ENCODE results near the gene SORCS2. TPM values are rescaled to one million over a fixed set of nuclear protein-coding genes. Genes with fewer than 3 reads are reported as not detected.
A peak's percentile ranks its signal among the peaks of the same experiment; 100 is the strongest.

Gene SORCS2
- polyA plus RNA-seq, 3 donors = 0.46 to 0.55 TPM; not detected in 1

DNA sequence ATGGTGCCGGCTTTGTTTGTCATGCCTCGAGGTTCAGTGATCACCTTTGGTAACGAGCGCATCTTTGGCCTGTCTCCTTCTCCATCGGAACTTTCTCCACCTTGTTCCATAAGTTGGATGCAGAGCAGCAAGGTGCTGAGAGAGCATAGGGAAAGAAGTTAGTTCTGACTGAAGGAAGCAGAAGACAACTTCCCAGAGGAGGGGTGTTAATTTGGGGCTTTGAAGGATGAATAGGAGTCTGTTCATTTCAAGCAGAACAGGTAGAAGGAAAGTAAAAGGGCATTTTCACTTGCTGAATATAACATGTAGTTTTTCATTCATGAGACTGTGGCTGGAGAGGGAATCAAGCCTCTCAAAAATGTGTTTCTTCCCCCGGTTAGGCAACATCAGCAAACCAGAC lies 474.4 kb downstream of the SORCS2 start:
- Histone ChIP-seq H3K9ac (ENCODE audit: insufficient read depth, low read length, poor library complexity, severe bottlenecking) (no peak overlapping the region), H3K9me3 (replicated peaks in 1 of 2; ENCODE audit: control insufficient read depth in 1 of 2, insufficient read depth in 1 of 2, low read length in 2 of 2) (no peaks in the 10 kb centered on the region), H4K20me1 (ENCODE audit: insufficient read depth, low read length) (no peaks in the 10 kb centered on the region), H3K27ac (ENCODE audit: low read depth in 1 of 2, low read length in 2 of 2) (no peak overlapping the region), H3K27me3 (ENCODE audit: control insufficient read depth in 2 of 2, insufficient read depth in 2 of 2, low read length in 2 of 2) (no peaks in the 10 kb centered on the region), H3K79me2 (ENCODE audit: insufficient read depth, low read length) (no peaks in the 10 kb centered on the region), H3K36me3 (replicated peaks in 1 of 2; ENCODE audit: control insufficient read depth in 1 of 2, insufficient read depth in 2 of 2, low read length in 2 of 2) (no peaks in the 10 kb centered on the region), H3K4me1 (ENCODE audit: control insufficient read depth in 1 of 2, insufficient read depth in 2 of 2, low read length in 2 of 2) (no peaks in the 10 kb centered on the region), H3K4me2 (replicated peaks; ENCODE audit: extremely low read depth, low read length, poor library complexity, severe bottlenecking) (no peak overlapping the region), H3K4me3 (replicated peaks in 1 of 3; ENCODE audit: low read depth in 2 of 3, low read length in 3 of 3) (no peak overlapping the region), H2AFZ (ENCODE audit: insufficient read depth, low read depth, low read length, poor library complexity, severe bottlenecking) (no peak overlapping the region)
- H3K27ac Mint-ChIP-seq = peak overlapping the region in 1 of 7 donors; percentile 44
- WGBS (ENCODE audit: insufficient coverage) = 100% methylated on average over 4 of the region's 6 CpGs
- H3K4me3 Mint-ChIP-seq = no peak overlapping the region
- peaks cover 0 to 3% (median 3%) of the 10 kb centered on the region in 3 donors for H3K27me3 Mint-ChIP-seq (ENCODE audit: low read depth in 3 of 3)
- no peak for TF ChIP-seq CTCF (IDR thresholded peaks at IDR 0.05)
- DNase-seq = no peak
- H3K4me1 Mint-ChIP-seq = no peaks in the 10 kb centered on the region
- peaks cover 0 to 2% (median 0%) of the 10 kb centered on the region in 7 donors for H3K9me3 Mint-ChIP-seq
- intact Hi-C loops (cut with micrococcal nuclease) = no loop called here
- H3K36me3 Mint-ChIP-seq = peaks cover 0 to 6% of the 10 kb centered on the region in 2 donors

DNA sequence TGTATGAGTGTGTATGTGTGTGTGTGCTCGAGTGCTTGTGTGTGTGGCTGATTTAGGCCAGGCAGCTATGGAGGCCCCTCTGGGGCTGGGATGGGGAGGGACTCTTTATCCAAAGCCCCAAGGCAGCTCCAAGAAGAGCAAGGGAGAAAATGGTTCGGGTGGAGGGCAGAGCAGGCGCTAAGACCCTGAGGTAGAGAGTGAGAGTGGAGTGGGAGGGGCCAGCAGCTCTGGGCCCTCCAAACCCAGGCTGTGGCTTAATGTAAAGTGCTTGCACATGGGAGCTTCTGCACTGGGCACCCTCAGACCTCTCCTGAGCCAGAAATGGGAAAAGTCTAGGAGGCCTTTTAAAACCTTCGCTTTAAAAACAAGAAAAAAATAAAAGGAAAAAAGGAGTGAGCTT lies 475.9 kb downstream of the SORCS2 start:
- H3K79me2 ChIP-seq (ENCODE audit: insufficient read depth, low read length) = no peaks in the 10 kb centered on the region

More for the DNA sequence above, 475.9 kb downstream of the SORCS2 start:
- H3K27ac ChIP-seq (ENCODE audit: low read depth in 1 of 2, low read length in 2 of 2) = no peak overlapping the region
- no peaks in the 10 kb centered on the region for H4K20me1 ChIP-seq (ENCODE audit: insufficient read depth, low read length)
- H3K9ac ChIP-seq (ENCODE audit: insufficient read depth, low read length, poor library complexity, severe bottlenecking) = no peak overlapping the region
- no peak for TF ChIP-seq CTCF (IDR thresholded peaks at IDR 0.05)
- H3K27me3 Mint-ChIP-seq (ENCODE audit: low read depth in 3 of 3) = peaks cover 0 to 3% (median 3%) of the 10 kb centered on the region in 3 donors
- H3K27ac Mint-ChIP-seq = peak overlapping the region in 2 of 7 donors; percentile 34 to 68
- no peaks in the 10 kb centered on the region for H3K36me3 ChIP-seq (replicated peaks in 1 of 2; ENCODE audit: control insufficient read depth in 1 of 2, insufficient read depth in 2 of 2, low read length in 2 of 2)
- H3K4me1 ChIP-seq (ENCODE audit: control insufficient read depth in 1 of 2, insufficient read depth in 2 of 2, low read length in 2 of 2) = peaks cover 10 to 12% of the 10 kb centered on the region in 2 donors
- intact Hi-C loops (cut with micrococcal nuclease) = no loop called here
- 75% methylated on average over 3 of the region's 4 CpGs for WGBS (ENCODE audit: insufficient coverage)
- H3K4me1 Mint-ChIP-seq = peaks cover 11% of the 10 kb centered on the region
- DNase-seq = no peak
- no peaks in the 10 kb centered on the region for H3K27me3 ChIP-seq (ENCODE audit: control insufficient read depth in 2 of 2, insufficient read depth in 2 of 2, low read length in 2 of 2)
- H3K9me3 ChIP-seq (replicated peaks in 1 of 2; ENCODE audit: control insufficient read depth in 1 of 2, insufficient read depth in 1 of 2, low read length in 2 of 2) = no peaks in the 10 kb centered on the region
- H3K4me3 Mint-ChIP-seq = no peak overlapping the region
- no peak overlapping the region for H3K4me2 ChIP-seq (replicated peaks; ENCODE audit: extremely low read depth, low read length, poor library complexity, severe bottlenecking)
- peaks cover 0 to 4% (median 0%) of the 10 kb centered on the region in 7 donors for H3K9me3 Mint-ChIP-seq
- H3K4me3 ChIP-seq (replicated peaks in 1 of 3; ENCODE audit: low read depth in 2 of 3, low read length in 3 of 3) = no peak overlapping the region
- H3K36me3 Mint-ChIP-seq = peaks cover 0 to 6% of the 10 kb centered on the region in 2 donors
- H2AFZ ChIP-seq (ENCODE audit: insufficient read depth, low read depth, low read length, poor library complexity, severe bottlenecking) = no peak overlapping the region

Data from CD14-positive monocyte (primary cell).